Stomach (tissue), 9 donors: ENCODE data around the gene S100A11. TPM values are rescaled to one million over a fixed set of nuclear protein-coding genes. Genes with fewer than 3 reads are reported as not detected.

Experiments
- DNase-seq, 2 donors: peaks; one replicate each; pipeline versions ENCODE4 v3.0.0 to v3.0.0-alpha.2; 2013 to 2019
- H3K27ac ChIP-seq, 5 donors: fragments of 200-600 bp in 4 of 5; sonication (generic) in 4 of 5; one replicate each; pipeline ENCODE4 v1.5.1; 2013 to 2019; ENCODE audit warnings: mild to moderate bottlenecking in 1 of 5, moderate library complexity in 1 of 5
- H3K27me3 ChIP-seq, 3 donors: fragments of 200-600 bp; sonication (generic); one replicate each; pipeline ENCODE4 v1.5.1; 2017 to 2019; ENCODE audit warnings: mixed run types in 1 of 3
- H3K36me3 ChIP-seq, 4 donors: fragments of 200-600 bp; sonication (generic); 1 replicate in 3 of 4; 2 replicates in 1 of 4; pipeline ENCODE4 v1.5.1; 2016 to 2019
- H3K4me1 ChIP-seq, 4 donors: fragments of 200-600 bp; sonication (generic); one replicate each; pipeline ENCODE4 v1.5.1; 2016 to 2019
- H3K4me3 ChIP-seq, 4 donors: fragments of 200-600 bp; sonication (generic) in 3 of 4; one replicate each; pipeline ENCODE4 v1.5.1; 2016 to 2019; ENCODE audit warnings: mild to moderate bottlenecking in 1 of 4
- H3K9me3 ChIP-seq, 4 donors: fragments of 200-600 bp; sonication (generic); one replicate each; pipeline ENCODE4 v1.5.1; 2016 to 2019
- EP300 ChIP-seq: sonication (generic); formaldehyde crosslinking; IDR thresholded peaks from one replicate; pipeline ENCODE4 v1.6.1; 2017; ENCODE audit warnings: antibody characterized with exemption
- POLR2A ChIP-seq, 4 donors: fragments of 450-650 bp; IDR thresholded peaks; one replicate each; pipeline ENCODE4 v1.6.1; 2016; ENCODE audit warnings: antibody characterized with exemption in 4 of 4, control low read depth in 2 of 4, mild to moderate bottlenecking in 1 of 4, moderate library complexity in 1 of 4
- POLR2AphosphoS5 ChIP-seq, 3 donors: sonication (generic); formaldehyde crosslinking; IDR thresholded peaks; one replicate each; pipeline ENCODE4 v1.6.1; 2016; ENCODE audit warnings: antibody characterized with exemption in 3 of 3
- WGBS, 5 donors: extraction: QIAGEN DNeasy Blood & Tissue Kit in 3 of 5; methylation state at CpG; one replicate each; pipeline versions ENCODE4 v1.1.5 to v1.1.7; 2013 to 2018; 5-methylcytosine and 5-hydroxymethylcytosine counted together
- intact Hi-C: fragments of 100-400 bp; cut with DNase I; formaldehyde crosslinking; loops from one replicate; pipeline ENCODE4 v1.15.1; 2023; ENCODE audit warnings: low total_unique reads
- polyA plus RNA-seq, 3 donors: library from polyadenylated mRNA; stranded (reverse); fragments of 200-250 nt; gene quantifications; one replicate each; pipeline ENCODE4 v1.2.3, GENCODE V29; 2013
- total RNA-seq, 5 donors: library from RNA; depleted of rRNA; stranded (reverse); fragments of >200 nt; gene quantifications; one replicate each; pipeline versions ENCODE4 v1.1.0 to v1.2.3, GENCODE V29; 2014 to 2016
- TF ChIP-seq, protein P1 (sequence below), 7 experiments: fragments of 450-650 bp in 4 of 7; fragments of 200-600 bp in 3 of 7; sonication (generic) in 3 of 7; IDR thresholded peaks; one replicate each; pipeline ENCODE4 v1.5.1; 2016 to 2019; ENCODE audit warnings: antibody characterized with exemption in 7 of 7, control low read depth in 2 of 7, mild to moderate bottlenecking in 1 of 7
- donor health status: healthy with polysubstance abuse.
- donor health status: Bipolar disorder and iron deficiency.
- donor health status: healthy.

Gene S100A11
- total and polyA plus RNA-seq, 8 donors = 9.8 to 3,881 (median 250) TPM

DNA sequence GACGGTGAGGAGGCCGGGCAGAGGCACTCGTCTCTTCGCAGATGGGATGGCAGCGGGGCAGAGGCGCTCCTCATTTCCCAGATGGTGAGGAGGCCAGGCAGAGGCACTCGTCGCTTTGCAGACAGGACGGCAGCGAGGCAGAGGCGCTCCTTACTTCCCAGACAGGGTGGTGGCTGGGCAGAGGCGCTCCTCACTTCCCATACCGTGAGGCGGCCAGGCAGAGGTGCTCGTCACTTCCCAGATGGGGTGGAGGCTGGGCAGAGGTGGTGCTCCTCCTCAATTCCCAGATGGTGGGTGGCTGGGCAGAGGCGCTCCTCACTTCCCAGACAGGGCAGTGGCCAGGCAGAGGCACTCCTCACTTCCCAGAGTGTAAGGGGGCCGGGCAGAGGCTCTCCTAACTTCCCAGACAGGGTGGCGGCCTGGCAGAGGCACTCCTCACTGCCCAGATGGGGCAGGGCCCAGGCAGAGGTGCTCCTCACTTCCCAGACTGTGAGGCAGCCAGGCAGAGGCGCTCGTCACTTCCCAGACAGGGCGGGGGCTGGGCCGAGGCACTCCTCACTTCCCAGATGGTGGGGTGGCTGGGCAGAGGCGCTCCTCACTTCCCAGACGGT lies 42.1 kb upstream of the S100A11 start:
- WGBS, 5 donors = 78 to 87% (median 86%) methylated on average over 16 to 24 of the region's 24 CpGs
- intact Hi-C loops = no loop called here
- Histone ChIP-seq H3K36me3 (no peaks in the 10 kb centered on the region), H3K27me3 (peaks cover 0 to 34% (median 0%) of the 10 kb centered on the region in 3 donors), H3K9me3 (no peaks in the 10 kb centered on the region), H3K4me1 (no peaks in the 10 kb centered on the region), H3K4me3 (no peak overlapping the region), H3K27ac (no peak overlapping the region)
- no peak for DNase-seq
- TF ChIP-seq POLR2A (IDR thresholded peaks at IDR 0.05) (no peak), EP300 (no peak), POLR2AphosphoS5 (IDR thresholded peaks at IDR 0.05) (no peak)
- TF ChIP-seq, protein P1, sequence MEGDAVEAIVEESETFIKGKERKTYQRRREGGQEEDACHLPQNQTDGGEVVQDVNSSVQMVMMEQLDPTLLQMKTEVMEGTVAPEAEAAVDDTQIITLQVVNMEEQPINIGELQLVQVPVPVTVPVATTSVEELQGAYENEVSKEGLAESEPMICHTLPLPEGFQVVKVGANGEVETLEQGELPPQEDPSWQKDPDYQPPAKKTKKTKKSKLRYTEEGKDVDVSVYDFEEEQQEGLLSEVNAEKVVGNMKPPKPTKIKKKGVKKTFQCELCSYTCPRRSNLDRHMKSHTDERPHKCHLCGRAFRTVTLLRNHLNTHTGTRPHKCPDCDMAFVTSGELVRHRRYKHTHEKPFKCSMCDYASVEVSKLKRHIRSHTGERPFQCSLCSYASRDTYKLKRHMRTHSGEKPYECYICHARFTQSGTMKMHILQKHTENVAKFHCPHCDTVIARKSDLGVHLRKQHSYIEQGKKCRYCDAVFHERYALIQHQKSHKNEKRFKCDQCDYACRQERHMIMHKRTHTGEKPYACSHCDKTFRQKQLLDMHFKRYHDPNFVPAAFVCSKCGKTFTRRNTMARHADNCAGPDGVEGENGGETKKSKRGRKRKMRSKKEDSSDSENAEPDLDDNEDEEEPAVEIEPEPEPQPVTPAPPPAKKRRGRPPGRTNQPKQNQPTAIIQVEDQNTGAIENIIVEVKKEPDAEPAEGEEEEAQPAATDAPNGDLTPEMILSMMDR (IDR thresholded peaks at IDR 0.05) = no peak

DNA sequence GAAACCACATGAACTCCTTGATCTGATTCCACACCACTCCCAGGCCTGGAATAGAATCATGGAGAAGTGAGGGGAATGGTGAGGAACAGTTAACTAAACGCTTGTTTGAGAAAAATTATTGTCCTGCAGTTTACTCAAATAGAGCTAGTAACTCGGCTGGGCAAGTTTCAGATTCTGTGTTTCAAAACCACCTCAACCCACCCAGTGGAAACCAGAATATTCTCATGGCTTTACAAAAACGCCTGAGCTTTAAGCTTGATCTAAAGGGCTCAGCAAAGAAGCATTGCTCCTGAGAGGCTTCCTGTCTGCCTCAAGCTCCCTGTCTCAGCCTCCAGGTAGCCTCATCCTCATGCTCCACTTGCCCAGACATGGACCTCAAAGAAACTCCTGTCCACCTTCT lies 35.5 kb upstream of the S100A11 start:
- Histone ChIP-seq H3K9me3 (no peaks in the 10 kb centered on the region), H3K27me3 (peaks cover 0 to 39% (median 0%) of the 10 kb centered on the region in 3 donors), H3K27ac (no peak overlapping the region), H3K4me1 (no peaks in the 10 kb centered on the region), H3K4me3 (no peak overlapping the region), H3K36me3 (no peaks in the 10 kb centered on the region)
- no peak for TF ChIP-seq POLR2A (IDR thresholded peaks at IDR 0.05)
- TF ChIP-seq, protein P1 (IDR thresholded peaks at IDR 0.05) = no peak
- no peak for TF ChIP-seq EP300
- no peak for TF ChIP-seq POLR2AphosphoS5 (IDR thresholded peaks at IDR 0.05)
- intact Hi-C loops = no loop called here
- 68 to 72% (median 71%) methylated on average over 3 of the region's 3 CpGs for WGBS, 5 donors
- no peak for DNase-seq

DNA sequence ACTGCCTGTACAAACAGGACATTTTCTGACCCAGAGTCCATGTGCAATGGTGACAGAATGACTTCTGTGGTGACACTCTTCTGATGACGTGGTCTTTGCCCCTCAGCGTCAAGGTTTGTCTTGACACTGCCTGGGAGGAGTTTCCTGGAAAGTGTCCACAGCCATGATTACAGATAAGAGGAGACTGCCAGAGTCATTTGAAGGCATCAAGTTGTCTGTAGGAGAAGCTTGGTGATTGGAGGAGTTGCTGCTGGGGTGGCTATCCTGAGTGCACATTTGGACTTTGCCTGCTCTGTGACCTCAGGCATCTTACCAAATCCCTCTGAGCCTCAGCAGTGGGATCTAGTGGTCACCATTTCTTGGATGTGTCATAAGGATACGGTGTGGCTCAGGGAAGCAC lies 34.3 kb upstream of the S100A11 start:
- no peaks in the 10 kb centered on the region for H3K36me3 ChIP-seq
- H3K27ac ChIP-seq = no peak overlapping the region
- no peak overlapping the region for H3K4me3 ChIP-seq
- no peak for DNase-seq
- intact Hi-C loops = no loop called here
- TF ChIP-seq POLR2A (IDR thresholded peaks at IDR 0.05) (no peak), POLR2AphosphoS5 (IDR thresholded peaks at IDR 0.05) (no peak), EP300 (no peak)
- TF ChIP-seq, protein P1 (IDR thresholded peaks at IDR 0.05) = no peak
- H3K9me3 ChIP-seq = no peaks in the 10 kb centered on the region
- 60 to 81% (median 72%) methylated on average over 3 of the region's 3 CpGs for WGBS, 5 donors
- H3K27me3 ChIP-seq = peaks cover 0 to 39% (median 0%) of the 10 kb centered on the region in 3 donors
- H3K4me1 ChIP-seq = no peaks in the 10 kb centered on the region

DNA sequence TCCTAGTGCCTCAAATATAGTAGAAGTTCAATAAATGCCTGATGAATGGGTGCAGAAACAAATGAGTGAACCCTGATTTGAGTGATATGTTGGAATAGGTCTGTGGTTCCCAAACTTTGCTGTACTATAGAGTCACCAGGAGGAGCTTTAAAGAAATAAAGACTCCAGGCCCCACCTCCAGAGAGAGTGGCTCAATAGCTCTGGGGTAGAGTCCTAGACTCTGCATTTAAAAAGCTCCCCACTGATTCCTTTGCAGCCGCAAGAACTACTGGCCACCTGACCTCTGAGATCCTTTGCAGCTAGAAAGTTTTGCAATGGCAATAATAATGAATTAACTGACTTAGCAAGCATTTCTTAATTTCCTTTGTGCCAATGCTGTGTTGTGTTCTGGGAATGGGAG lies 31.1 kb upstream of the S100A11 start:
- 37 to 76% (median 56%) methylated on average over 1 of the region's 1 CpG for WGBS, 5 donors
- H3K4me1 ChIP-seq = no peaks in the 10 kb centered on the region
- H3K27ac ChIP-seq = no peak overlapping the region

DNA sequence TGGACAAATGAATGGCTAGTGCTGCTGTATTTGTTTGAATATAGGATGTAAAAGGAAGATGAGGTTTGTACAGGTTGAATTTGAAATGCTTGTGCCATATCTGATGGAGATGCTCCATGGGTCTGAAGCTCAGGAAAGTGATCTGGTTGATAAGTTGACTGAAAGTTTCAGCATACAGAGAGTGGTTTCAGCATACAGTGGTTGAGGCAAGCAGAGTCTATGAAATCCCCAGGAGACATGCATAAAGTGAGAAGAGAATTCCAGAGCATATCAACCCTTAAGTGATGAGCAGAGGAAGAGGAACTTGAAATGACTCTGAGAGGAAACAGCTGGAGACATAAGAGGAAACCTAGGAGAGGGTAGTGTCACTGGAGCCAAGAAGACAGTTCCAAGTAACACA lies 30.3 kb upstream of the S100A11 start:
- no peak for DNase-seq
- TF ChIP-seq, protein P1 (IDR thresholded peaks at IDR 0.05) = no peak
- TF ChIP-seq POLR2A (IDR thresholded peaks at IDR 0.05) = no peak
- TF ChIP-seq EP300 = no peak
- no peak for TF ChIP-seq POLR2AphosphoS5 (IDR thresholded peaks at IDR 0.05)
- H3K9me3 ChIP-seq = no peaks in the 10 kb centered on the region
- no peak overlapping the region for H3K4me3 ChIP-seq
- peaks cover 0 to 52% (median 0%) of the 10 kb centered on the region in 3 donors for H3K27me3 ChIP-seq
- H3K36me3 ChIP-seq = no peaks in the 10 kb centered on the region
- no peaks in the 10 kb centered on the region for H3K4me1 ChIP-seq
- H3K27ac ChIP-seq = no peak overlapping the region
- intact Hi-C loops = loop anchor here (10.0 kb wide), 1 partner anchor 378 kb away; no protein-coding TSS in a partner anchor

More for the DNA sequence above, 31.1 kb upstream of the S100A11 start:
- Histone ChIP-seq H3K27me3 (peaks cover 0 to 49% (median 0%) of the 10 kb centered on the region in 3 donors), H3K4me3 (no peak overlapping the region), H3K36me3 (no peaks in the 10 kb centered on the region), H3K9me3 (no peaks in the 10 kb centered on the region)
- no peak for TF ChIP-seq EP300
- no peak for TF ChIP-seq POLR2AphosphoS5 (IDR thresholded peaks at IDR 0.05)
- intact Hi-C loops = loop anchor here (10.0 kb wide), 1 partner anchor 377 kb away; no protein-coding TSS in a partner anchor
- DNase-seq = no peak
